Upper lobe of left lung (tissue), 4 donors: ENCODE results near the gene PAMR1.

ENCODE experiments used
- CTCF ChIP-seq, 6 experiments: fragments of 450-650 bp in 4 of 6; fragments of 200-600 bp in 2 of 6; sonication (generic) in 2 of 6; IDR thresholded peaks; one replicate each; pipeline ENCODE4 v1.5.1; 2016 to 2019; ENCODE audit warnings: antibody characterized with exemption in 6 of 6
- EP300 ChIP-seq, 4 donors: sonication (generic); formaldehyde crosslinking; IDR thresholded peaks; one replicate each; pipeline ENCODE4 v1.5.1; 2017; ENCODE audit warnings: antibody characterized with exemption in 4 of 4, control low read depth in 2 of 4
- POLR2A ChIP-seq, 4 donors: fragments of 450-650 bp; IDR thresholded peaks; one replicate each; pipeline ENCODE4 v1.5.1; 2016 to 2017; ENCODE audit warnings: antibody characterized with exemption in 4 of 4, mild to moderate bottlenecking in 2 of 4
- POLR2AphosphoS5 ChIP-seq, 2 donors: sonication (generic); formaldehyde crosslinking; IDR thresholded peaks; one replicate each; pipeline ENCODE4 v1.5.1; 2017; ENCODE audit warnings: antibody characterized with exemption in 2 of 2

GRCh38 chr11:35523331-35523768 lies 2.1 kb downstream of the PAMR1 start:
- TF ChIP-seq CTCF (IDR thresholded peaks at IDR 0.05) (no peak), POLR2A (IDR thresholded peaks at IDR 0.05) (no peak), EP300 (IDR thresholded peaks at IDR 0.05) (no peak), POLR2AphosphoS5 (IDR thresholded peaks at IDR 0.05) (no peak)
